Mammary epithelial cell (primary cell): ENCODE results near the gene MAP4K4.

Experiments used
- CTCF ChIP-seq, 2 donors: IDR thresholded peaks in 1 of 2; conservative IDR thresholded peaks in 1 of 2; 2 replicates each; pipeline ENCODE4 v1.5.1; 2011 to 2012; ENCODE audit warnings: inconsistent platforms in 2 of 2, low read length in 2 of 2, mild to moderate bottlenecking in 2 of 2, control low read depth in 1 of 2, low read depth in 1 of 2; ENCODE audit not compliant: insufficient read depth in 1 of 2; ENCODE audit errors: extremely low read depth in 1 of 2
- EZH2 ChIP-seq: IDR thresholded peaks from 2 replicates; pipeline ENCODE4 v1.6.1; 2012; ENCODE audit warnings: low read length, inconsistent platforms, borderline replicate concordance

- TF ChIP-seq CTCF (conservative IDR thresholded peaks at IDR 0.05 in 1 of 2, IDR thresholded peaks at IDR 0.05 in 1 of 2; ENCODE audit: extremely low read depth in 1 of 2, insufficient read depth in 1 of 2, low read depth in 1 of 2, low read length in 2 of 2) (no peak), EZH2 (no peak)
These were observed 4.7 kb upstream of the MAP4K4 start for GRCh38 chr2:101692766-101693165.
